Astrocyte (in vitro differentiated cells and primary cell): Measurements from ENCODE around the gene PPFIBP1.

ENCODE experiments used
- EZH2 ChIP-seq: IDR thresholded peaks from 2 replicates; pipeline ENCODE4 v1.6.1; 2012; ENCODE audit warnings: mild to moderate bottlenecking, low read length, inconsistent platforms; ENCODE audit not compliant: insufficient read depth
- TF ChIP-seq, protein P1 (sequence below): IDR thresholded peaks from 2 replicates; pipeline ENCODE4 v1.5.1; 2011; ENCODE audit warnings: low read depth, mild to moderate bottlenecking, inconsistent platforms, low read length, moderate library complexity; ENCODE audit not compliant: insufficient read depth

GRCh38 chr12:27614386-27614785 is 90.4 kb downstream of the PPFIBP1 start:
- TF ChIP-seq, protein P1, sequence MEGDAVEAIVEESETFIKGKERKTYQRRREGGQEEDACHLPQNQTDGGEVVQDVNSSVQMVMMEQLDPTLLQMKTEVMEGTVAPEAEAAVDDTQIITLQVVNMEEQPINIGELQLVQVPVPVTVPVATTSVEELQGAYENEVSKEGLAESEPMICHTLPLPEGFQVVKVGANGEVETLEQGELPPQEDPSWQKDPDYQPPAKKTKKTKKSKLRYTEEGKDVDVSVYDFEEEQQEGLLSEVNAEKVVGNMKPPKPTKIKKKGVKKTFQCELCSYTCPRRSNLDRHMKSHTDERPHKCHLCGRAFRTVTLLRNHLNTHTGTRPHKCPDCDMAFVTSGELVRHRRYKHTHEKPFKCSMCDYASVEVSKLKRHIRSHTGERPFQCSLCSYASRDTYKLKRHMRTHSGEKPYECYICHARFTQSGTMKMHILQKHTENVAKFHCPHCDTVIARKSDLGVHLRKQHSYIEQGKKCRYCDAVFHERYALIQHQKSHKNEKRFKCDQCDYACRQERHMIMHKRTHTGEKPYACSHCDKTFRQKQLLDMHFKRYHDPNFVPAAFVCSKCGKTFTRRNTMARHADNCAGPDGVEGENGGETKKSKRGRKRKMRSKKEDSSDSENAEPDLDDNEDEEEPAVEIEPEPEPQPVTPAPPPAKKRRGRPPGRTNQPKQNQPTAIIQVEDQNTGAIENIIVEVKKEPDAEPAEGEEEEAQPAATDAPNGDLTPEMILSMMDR: no peak
- TF ChIP-seq EZH2: no peak
